Measurements from ENCODE around the gene FAM111A. TPM values are rescaled to one million over a fixed set of nuclear protein-coding genes. Genes with fewer than 3 reads are reported as not detected.

FAM111A gene
- total RNA-seq, 1 experiment from 2014 or later: 37.9 TPM

- BruUV-seq (replicated peaks): no TSS peak
- intact Hi-C loops (cut with micrococcal nuclease; ENCODE audit: unreplicated experiment) (no loop called here), in situ Hi-C loops (cut with HindIII; ENCODE audit: low pct_unique_long_range_greater_than_20kb, low sequenced_read_pairs) (no loop called here)
- Histone ChIP-seq H3K27me3 (ENCODE audit: control insufficient read depth, insufficient read depth, low read length) (peaks cover 2% of the 10 kb centered on the region), H3K4me3 (ENCODE audit: low read depth in 2 of 2, low read length in 2 of 2) (no peak overlapping the region), H3K36me3 (ENCODE audit: control insufficient read depth, insufficient read depth, low read length) (no peaks in the 10 kb centered on the region), H3K27ac (ENCODE audit: low read length) (no peak overlapping the region), H3K4me1 (ENCODE audit: control insufficient read depth, insufficient read depth, low read length) (no peaks in the 10 kb centered on the region), H3K9me3 (ENCODE audit: control insufficient read depth, insufficient read depth, low read depth, low read length) (no peaks in the 10 kb centered on the region)
- TF ChIP-seq, protein P1, sequence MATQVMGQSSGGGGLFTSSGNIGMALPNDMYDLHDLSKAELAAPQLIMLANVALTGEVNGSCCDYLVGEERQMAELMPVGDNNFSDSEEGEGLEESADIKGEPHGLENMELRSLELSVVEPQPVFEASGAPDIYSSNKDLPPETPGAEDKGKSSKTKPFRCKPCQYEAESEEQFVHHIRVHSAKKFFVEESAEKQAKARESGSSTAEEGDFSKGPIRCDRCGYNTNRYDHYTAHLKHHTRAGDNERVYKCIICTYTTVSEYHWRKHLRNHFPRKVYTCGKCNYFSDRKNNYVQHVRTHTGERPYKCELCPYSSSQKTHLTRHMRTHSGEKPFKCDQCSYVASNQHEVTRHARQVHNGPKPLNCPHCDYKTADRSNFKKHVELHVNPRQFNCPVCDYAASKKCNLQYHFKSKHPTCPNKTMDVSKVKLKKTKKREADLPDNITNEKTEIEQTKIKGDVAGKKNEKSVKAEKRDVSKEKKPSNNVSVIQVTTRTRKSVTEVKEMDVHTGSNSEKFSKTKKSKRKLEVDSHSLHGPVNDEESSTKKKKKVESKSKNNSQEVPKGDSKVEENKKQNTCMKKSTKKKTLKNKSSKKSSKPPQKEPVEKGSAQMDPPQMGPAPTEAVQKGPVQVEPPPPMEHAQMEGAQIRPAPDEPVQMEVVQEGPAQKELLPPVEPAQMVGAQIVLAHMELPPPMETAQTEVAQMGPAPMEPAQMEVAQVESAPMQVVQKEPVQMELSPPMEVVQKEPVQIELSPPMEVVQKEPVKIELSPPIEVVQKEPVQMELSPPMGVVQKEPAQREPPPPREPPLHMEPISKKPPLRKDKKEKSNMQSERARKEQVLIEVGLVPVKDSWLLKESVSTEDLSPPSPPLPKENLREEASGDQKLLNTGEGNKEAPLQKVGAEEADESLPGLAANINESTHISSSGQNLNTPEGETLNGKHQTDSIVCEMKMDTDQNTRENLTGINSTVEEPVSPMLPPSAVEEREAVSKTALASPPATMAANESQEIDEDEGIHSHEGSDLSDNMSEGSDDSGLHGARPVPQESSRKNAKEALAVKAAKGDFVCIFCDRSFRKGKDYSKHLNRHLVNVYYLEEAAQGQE (IDR thresholded peaks at IDR 0.05; ENCODE audit: insufficient read depth in 1 of 2, low read depth in 2 of 2, low read length in 1 of 2): no peak
- TF ChIP-seq POLR2AphosphoS5 (IDR thresholded peaks at IDR 0.05; ENCODE audit: low read depth, low read length): no peak
- TF ChIP-seq SIN3A (IDR thresholded peaks at IDR 0.05; ENCODE audit: borderline replicate concordance, insufficient read depth, low read depth, low read length): no peak
- TF ChIP-seq CTCF (IDR thresholded peaks at IDR 0.05): peak; percentile 18; the same call in 1 of the 2 replicates
- ChIA-PET POLR2A (no interaction called here), CTCF (interaction anchor here (0.6 kb wide), 1 partner anchor 11 kb away, joined by 7 read pairs; the partner anchor contains the start of gene DTX4)
- DNase-seq (ENCODE audit: low read depth, low spot score) (no peak), ATAC-seq (no peak)
Observed at GRCh38 chr11:59182457-59183151, 39.9 kb downstream of the FAM111A start.

DNA sequence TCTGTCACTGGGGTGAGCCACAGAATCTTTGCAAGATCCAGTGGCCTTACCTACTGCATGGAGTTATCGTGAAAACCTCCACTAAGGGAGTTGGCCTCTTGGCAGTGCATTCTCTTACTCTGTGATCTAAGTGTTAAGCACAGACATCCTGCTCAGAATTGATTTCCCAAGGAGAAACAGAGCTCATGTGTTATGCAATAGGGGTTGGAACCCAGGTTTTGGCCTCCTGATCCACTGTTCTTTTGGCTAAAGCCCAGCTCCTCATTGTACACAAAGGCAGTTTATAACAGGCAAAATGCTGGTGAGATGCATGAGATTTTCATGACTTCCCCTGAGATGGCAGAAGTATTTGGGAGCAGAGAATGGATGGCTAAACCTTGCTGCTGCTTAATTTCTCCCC is 41.1 kb downstream of the FAM111A start:
- POLR2A ChIA-PET: interaction anchor here (0.7 kb wide), 1 partner anchor 314 kb away, joined by 3 read pairs; no protein-coding TSS in a partner anchor
- intact Hi-C loops (cut with micrococcal nuclease; ENCODE audit: unreplicated experiment) (no loop called here), in situ Hi-C loops (cut with HindIII; ENCODE audit: low pct_unique_long_range_greater_than_20kb, low sequenced_read_pairs) (no loop called here)
- no peak for DNase-seq (ENCODE audit: low read depth, low spot score)
- Histone ChIP-seq H3K4me1 (ENCODE audit: control insufficient read depth, insufficient read depth, low read length) (no peaks in the 10 kb centered on the region), H3K4me3 (ENCODE audit: low read depth in 2 of 2, low read length in 2 of 2) (no peak overlapping the region), H3K36me3 (ENCODE audit: control insufficient read depth, insufficient read depth, low read length) (no peaks in the 10 kb centered on the region), H3K27ac (ENCODE audit: low read length) (no peak overlapping the region), H3K9me3 (ENCODE audit: control insufficient read depth, insufficient read depth, low read depth, low read length) (no peaks in the 10 kb centered on the region), H3K27me3 (ENCODE audit: control insufficient read depth, insufficient read depth, low read length) (0 out of 2 replicates have a peak, but pooled peaks cover 2% of the 10 kb centered on the region)
- CTCF ChIA-PET: no interaction called here
- no TSS peak for BruUV-seq (replicated peaks)
- ATAC-seq: no peak
- no peak for TF ChIP-seq POLR2AphosphoS5 (IDR thresholded peaks at IDR 0.05; ENCODE audit: low read depth, low read length)
- TF ChIP-seq SIN3A (IDR thresholded peaks at IDR 0.05; ENCODE audit: borderline replicate concordance, insufficient read depth, low read depth, low read length): no peak
- TF ChIP-seq TCF7L2 (IDR thresholded peaks at IDR 0.05; ENCODE audit: low read depth, low read length): no peak
- no peak for TF ChIP-seq CTCF (IDR thresholded peaks at IDR 0.05)
- TF ChIP-seq, protein P1 (IDR thresholded peaks at IDR 0.05; ENCODE audit: insufficient read depth in 1 of 2, low read depth in 2 of 2, low read length in 1 of 2): no peak

Data from Panc1 (cell line).